Measurements from ENCODE around the gene MAPK9. TPM values are rescaled to one million over a fixed set of nuclear protein-coding genes. Genes with fewer than 3 reads are reported as not detected.
A peak's percentile ranks its signal among the peaks of the same experiment; 100 is the strongest.

Gene MAPK9
- total RNA-seq, 3 donors from 2014 or later, result 37.4 to 54.1 (median 41.3) TPM

DNA sequence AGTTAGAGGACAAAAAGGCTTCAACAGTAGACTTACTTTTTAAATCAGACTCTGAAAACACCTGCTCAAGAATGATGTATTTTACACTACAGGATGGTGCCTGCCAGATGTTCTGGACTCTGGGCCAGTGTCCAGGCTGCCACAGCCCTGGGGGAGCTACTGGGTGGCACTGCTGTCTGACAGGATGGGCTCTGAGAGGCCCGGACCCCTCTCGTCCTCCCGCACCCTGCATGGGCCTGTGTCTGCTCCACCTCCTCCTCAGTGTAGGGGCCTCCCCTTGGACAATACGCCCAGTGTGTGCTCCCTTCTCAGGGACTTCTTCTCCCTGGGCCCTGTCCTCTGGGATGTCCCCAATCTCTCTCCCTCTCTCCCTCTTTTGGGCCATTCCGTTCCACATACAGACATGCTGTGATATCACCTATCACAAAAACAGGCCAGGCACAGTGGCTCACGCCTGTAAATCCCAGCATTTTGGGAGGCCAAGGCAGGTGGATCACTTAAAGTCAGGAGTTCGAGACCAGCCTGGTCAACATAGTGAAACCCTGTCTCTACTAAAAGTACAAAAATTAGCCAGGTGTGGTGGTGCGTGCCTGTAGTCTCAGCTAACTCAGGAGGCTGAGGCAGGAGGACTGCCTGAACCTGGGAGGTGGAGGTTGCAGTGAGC, 37.9 kb upstream of the MAPK9 start:
- intact Hi-C loops (cut with DNase I, micrococcal nuclease), result no loop called here
- Histone ChIP-seq H3K4me1 (ENCODE audit: low read depth) (no peaks in the 10 kb centered on the region), H3K9me3 (no peaks in the 10 kb centered on the region), H3K4me3 (no peak overlapping the region), H3K36me3 (ENCODE audit: low read depth) (no peaks in the 10 kb centered on the region)
- no peak for ATAC-seq
- DNase-seq, result peak in 1 of 3 donors; percentile 28
- TF ChIP-seq, protein P1, sequence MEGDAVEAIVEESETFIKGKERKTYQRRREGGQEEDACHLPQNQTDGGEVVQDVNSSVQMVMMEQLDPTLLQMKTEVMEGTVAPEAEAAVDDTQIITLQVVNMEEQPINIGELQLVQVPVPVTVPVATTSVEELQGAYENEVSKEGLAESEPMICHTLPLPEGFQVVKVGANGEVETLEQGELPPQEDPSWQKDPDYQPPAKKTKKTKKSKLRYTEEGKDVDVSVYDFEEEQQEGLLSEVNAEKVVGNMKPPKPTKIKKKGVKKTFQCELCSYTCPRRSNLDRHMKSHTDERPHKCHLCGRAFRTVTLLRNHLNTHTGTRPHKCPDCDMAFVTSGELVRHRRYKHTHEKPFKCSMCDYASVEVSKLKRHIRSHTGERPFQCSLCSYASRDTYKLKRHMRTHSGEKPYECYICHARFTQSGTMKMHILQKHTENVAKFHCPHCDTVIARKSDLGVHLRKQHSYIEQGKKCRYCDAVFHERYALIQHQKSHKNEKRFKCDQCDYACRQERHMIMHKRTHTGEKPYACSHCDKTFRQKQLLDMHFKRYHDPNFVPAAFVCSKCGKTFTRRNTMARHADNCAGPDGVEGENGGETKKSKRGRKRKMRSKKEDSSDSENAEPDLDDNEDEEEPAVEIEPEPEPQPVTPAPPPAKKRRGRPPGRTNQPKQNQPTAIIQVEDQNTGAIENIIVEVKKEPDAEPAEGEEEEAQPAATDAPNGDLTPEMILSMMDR (IDR thresholded peaks at IDR 0.05), result no peak

DNA sequence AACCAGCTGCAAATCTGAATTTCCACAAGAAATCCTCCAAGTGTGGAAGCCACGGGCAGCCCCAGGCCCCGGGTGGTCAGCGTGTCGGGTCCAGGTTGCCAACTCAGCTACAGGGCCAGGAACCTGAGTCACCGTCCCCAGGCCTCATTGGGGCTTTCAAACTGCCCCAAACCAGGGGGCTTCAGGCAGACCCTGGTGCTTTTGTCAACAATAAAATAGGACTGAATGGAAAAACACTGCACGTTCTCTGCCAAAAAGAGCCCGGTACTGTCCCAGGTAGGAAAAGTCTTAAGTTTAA, 37.2 kb upstream of the MAPK9 start:
- ATAC-seq, result no peak
- TF ChIP-seq, protein P1 (IDR thresholded peaks at IDR 0.05), result no peak
- Histone ChIP-seq H3K36me3 (ENCODE audit: low read depth) (no peaks in the 10 kb centered on the region), H3K4me1 (ENCODE audit: low read depth) (no peaks in the 10 kb centered on the region), H3K9me3 (no peaks in the 10 kb centered on the region), H3K4me3 (no peak overlapping the region)
- DNase-seq, result no peak
- intact Hi-C loops (cut with DNase I, micrococcal nuclease), result no loop called here

DNA sequence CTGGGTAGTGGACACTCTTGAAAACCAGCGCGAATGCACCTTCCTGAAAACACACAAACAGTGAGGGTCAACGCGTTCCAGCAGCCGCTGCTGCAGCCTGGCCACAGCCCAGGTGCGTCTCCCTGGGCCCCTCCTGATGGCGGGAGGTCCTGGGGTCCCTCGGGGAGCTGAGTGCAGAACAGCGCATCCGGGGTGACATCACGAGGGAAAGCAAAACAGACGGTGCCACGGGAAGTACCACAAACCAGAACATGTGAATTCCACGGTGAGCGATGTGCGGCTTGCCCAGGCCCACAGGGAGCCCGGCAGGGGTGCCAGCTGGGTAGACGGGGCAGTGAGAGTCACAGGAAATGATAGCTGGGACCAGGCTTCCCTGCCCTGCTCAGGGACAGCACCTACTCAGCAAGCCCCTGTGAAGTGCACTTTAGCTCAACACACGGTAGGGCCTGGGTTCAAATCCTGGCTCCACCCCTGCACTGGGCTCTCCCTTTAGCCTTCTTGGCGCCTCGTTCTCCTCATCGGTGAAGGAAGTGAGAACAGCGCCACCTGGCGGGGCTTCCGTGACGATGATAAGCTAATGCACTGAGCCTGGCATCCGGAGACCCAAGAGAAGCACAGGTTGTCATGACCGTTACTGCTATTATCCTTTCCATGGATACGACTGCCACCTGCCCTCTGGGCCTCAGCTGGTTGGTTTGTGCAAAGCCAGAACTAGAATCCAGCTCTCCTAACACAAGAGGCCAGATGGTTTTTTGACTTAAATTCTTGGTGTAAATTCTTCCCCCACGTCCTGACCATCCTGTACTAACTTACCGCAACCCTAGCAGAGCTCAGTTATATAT, 36.6 kb upstream of the MAPK9 start:
- intact Hi-C loops (cut with DNase I, micrococcal nuclease), result no loop called here
- peak; percentile 84 to 93 (median 88) for DNase-seq
- H3K9me3 ChIP-seq, result no peaks in the 10 kb centered on the region
- TF ChIP-seq, protein P1 (IDR thresholded peaks at IDR 0.05), result peak; percentile 30
- H3K36me3 ChIP-seq (ENCODE audit: low read depth), result no peaks in the 10 kb centered on the region
- no peak overlapping the region for H3K4me3 ChIP-seq
- no peaks in the 10 kb centered on the region for H3K4me1 ChIP-seq (ENCODE audit: low read depth)
- ATAC-seq, result peak; percentile 89

GRCh38 chr5:180326989-180327565, 35.2 kb upstream of the MAPK9 start:
- Histone ChIP-seq H3K4me3 (no peak overlapping the region), H3K36me3 (ENCODE audit: low read depth) (no peaks in the 10 kb centered on the region), H3K4me1 (ENCODE audit: low read depth) (no peaks in the 10 kb centered on the region), H3K9me3 (no peaks in the 10 kb centered on the region)
- no peak for DNase-seq
- ATAC-seq, result no peak
- TF ChIP-seq, protein P1 (IDR thresholded peaks at IDR 0.05), result no peak
- intact Hi-C loops (cut with DNase I, micrococcal nuclease), result no loop called here

GRCh38 chr5:180324601-180324950, 32.7 kb upstream of the MAPK9 start:
- Histone ChIP-seq H3K4me1 (ENCODE audit: low read depth) (no peaks in the 10 kb centered on the region), H3K9me3 (no peaks in the 10 kb centered on the region), H3K4me3 (no peak overlapping the region), H3K36me3 (ENCODE audit: low read depth) (no peaks in the 10 kb centered on the region)
- no peak for ATAC-seq
- no peak for DNase-seq
- TF ChIP-seq, protein P1 (IDR thresholded peaks at IDR 0.05), result no peak
- intact Hi-C loops (cut with DNase I, micrococcal nuclease), result no loop called here
